OCI-M1 (cell line): Measurements from ENCODE around the gene HDAC4.

Experiments used
- DNase-seq: peaks from one replicate; lab custom pipeline; 2025; lab: John Stamatoyannopoulos, UW

Gene HDAC4

GRCh38 chr2:239008004-239008403, 392.8 kb downstream of the HDAC4 start:
- no peak for DNase-seq

GRCh38 chr2:239006622-239007285, 394.1 kb downstream of the HDAC4 start:
- peak; percentile 2 for DNase-seq

- no peak for DNase-seq
Observed at GRCh38 chr2:239005586-239005985, 395.2 kb downstream of the HDAC4 start.

GRCh38 chr2:239004274-239005015, 396.4 kb downstream of the HDAC4 start:
- DNase-seq, result no peak

GRCh38 chr2:239003624-239004273, 397.1 kb downstream of the HDAC4 start:
- no peak for DNase-seq

GRCh38 chr2:239002954-239003623, 397.7 kb downstream of the HDAC4 start:
- no peak for DNase-seq

GRCh38 chr2:239002591-239002953, 398.2 kb downstream of the HDAC4 start:
- no peak for DNase-seq

- no peak for DNase-seq
Observed at GRCh38 chr2:239001794-239002193, 399.0 kb downstream of the HDAC4 start.

- DNase-seq, result no peak
Observed at GRCh38 chr2:239000500-239001073, 400.2 kb downstream of the HDAC4 start.

GRCh38 chr2:239000089-239000488, 400.7 kb downstream of the HDAC4 start:
- no peak for DNase-seq

- DNase-seq, result no peak
Observed at GRCh38 chr2:238999291-238999741, 401.5 kb downstream of the HDAC4 start.

GRCh38 chr2:238998801-238999200, 402.0 kb downstream of the HDAC4 start:
- DNase-seq, result no peak
